GM12801 (cell line): ENCODE measurements around the gene DMKN.

ENCODE experiments used
- CTCF ChIP-seq: IDR thresholded peaks from one replicate; pipeline ENCODE4 v1.5.1; 2011; ENCODE audit warnings: control low read depth; ENCODE audit not compliant: insufficient read length; ENCODE audit errors: extremely low read depth

Gene DMKN, protein sequence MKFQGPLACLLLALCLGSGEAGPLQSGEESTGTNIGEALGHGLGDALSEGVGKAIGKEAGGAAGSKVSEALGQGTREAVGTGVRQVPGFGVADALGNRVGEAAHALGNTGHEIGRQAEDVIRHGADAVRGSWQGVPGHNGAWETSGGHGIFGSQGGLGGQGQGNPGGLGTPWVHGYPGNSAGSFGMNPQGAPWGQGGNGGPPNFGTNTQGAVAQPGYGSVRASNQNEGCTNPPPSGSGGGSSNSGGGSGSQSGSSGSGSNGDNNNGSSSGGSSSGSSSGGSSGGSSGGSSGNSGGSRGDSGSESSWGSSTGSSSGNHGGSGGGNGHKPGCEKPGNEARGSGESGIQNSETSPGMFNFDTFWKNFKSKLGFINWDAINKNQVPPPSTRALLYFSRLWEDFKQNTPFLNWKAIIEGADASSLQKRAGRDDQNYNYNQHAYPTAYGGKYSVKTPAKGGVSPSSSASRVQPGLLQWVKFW

GRCh38 chr19:35513628-35514281 is at the start of gene DMKN:
Gene DMKN (minus strand): TSS chr19:35513649. CDS start chr19:35513475, 174 bp downstream.
- TF ChIP-seq CTCF = no peak

DNA sequence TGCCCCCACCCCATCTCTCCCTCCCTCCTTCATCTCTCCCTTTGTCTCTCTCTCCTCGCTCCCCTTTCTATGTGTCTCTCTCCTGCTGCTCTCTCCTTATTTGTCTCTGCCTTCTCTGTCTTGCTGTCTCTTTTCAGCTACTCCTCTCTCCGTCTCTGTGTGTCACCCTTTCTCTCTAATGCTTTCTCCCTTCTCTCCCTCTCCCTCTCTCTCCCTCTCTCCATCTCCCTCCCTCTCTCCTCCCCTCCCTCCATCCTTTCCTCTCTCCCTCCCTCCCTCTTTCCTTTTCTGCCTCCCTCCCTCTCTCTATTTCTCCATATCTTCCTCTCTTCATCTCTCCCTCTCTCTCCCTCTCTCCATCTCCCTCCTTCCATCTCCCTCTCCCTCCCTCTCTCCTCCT is 49.3 kb upstream of the DMKN start:
- no peak for TF ChIP-seq CTCF

DNA sequence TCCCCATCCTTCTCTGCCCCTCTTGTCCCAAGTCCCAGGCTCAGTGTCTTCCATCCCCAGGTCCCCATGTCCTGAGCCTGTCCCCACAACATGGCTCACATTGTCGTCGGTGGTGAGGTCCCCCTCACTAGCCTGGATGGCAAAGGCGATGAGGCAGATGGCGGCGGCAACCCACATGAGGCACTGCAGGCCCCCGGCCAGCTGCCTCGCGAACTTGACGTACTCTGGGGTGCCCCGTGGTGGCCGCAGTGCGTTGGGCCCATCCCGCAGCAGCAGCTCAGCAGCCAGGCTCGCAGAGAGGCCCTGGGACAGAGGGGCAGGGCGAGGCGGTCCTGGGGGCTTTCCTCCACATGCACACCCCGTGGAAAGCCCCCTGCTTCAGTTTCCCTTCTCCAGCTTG is 48.9 kb upstream of the DMKN start:
- no peak for TF ChIP-seq CTCF

DNA sequence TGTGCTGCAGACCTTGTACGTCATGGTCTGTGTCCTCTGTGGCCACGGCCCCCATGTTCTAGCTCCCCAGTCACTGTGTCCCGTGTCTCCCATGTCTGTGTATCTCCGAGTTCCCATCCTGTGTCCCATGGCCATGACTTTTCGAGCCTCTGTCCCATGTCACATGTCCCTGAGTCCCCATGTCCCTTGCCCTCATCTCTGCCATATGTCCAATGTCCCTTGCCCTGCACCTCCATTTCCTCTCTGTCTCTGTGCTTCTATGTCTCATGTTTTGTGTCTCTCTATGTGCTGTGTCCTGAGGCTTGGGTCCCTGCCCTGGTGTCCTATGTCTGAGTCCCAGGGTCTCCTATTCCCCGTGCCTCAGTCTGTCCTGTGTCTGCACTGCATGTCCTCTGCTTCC is 48.0 kb upstream of the DMKN start:
- no peak for TF ChIP-seq CTCF

DNA sequence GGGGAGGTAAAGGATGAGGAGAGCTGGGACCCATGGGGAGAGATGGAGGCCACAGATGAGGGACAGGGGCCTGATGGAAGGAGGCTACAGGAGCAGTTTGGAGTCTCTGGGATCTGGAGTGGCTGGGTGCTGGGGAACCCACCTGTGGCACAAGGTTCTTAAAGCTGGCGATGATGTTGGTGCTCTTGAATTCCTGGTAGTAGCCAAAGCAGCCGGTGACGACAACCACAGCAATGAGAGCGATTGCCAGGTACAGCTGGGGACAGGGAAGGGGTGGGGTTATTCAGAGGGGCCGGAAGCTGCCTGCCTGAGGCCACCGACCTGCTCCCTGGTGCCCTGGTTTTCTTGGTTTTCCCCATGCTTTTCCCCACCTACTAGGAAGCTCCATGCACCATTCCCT is 47.2 kb upstream of the DMKN start:
- TF ChIP-seq CTCF = no peak

- no peak for TF ChIP-seq CTCF
Observed at GRCh38 chr19:35560271-35560670, 46.8 kb upstream of the DMKN start.

GRCh38 chr19:35559781-35560180 is 46.3 kb upstream of the DMKN start:
- TF ChIP-seq CTCF = no peak
